Mesendoderm (in vitro differentiated cells): ENCODE data around the gene NNT.
A peak's percentile ranks its signal among the peaks of the same experiment; 100 is the strongest.
"Not testable (repeated sequence)": the region's sequence is repeated elsewhere in the genome, so short reads cannot be mapped to it uniquely, and the experiment has no call there.

Experiments used
- DNase-seq: peaks from one replicate; pipeline ENCODE4 v3.0.0; 2013
- H2AK5ac ChIP-seq: 2 replicates; pipeline ENCODE4 v1.6.1; 2013; ENCODE audit warnings: low read length, inconsistent platforms
- H2BK120ac ChIP-seq: 2 replicates; pipeline ENCODE4 v1.6.1; 2013; ENCODE audit warnings: low read depth, mild to moderate bottlenecking, low read length, moderate library complexity, mixed read lengths
- H2BK15ac ChIP-seq: replicated peaks from 2 replicates; pipeline ENCODE4 v1.6.1; 2013; ENCODE audit warnings: low read depth, mild to moderate bottlenecking, moderate library complexity
- H2BK5ac ChIP-seq: 2 replicates; pipeline ENCODE4 v1.6.1; 2013; ENCODE audit warnings: low read length, inconsistent platforms
- H3K18ac ChIP-seq: 2 replicates; pipeline ENCODE4 v1.6.1; 2013; ENCODE audit warnings: mild to moderate bottlenecking, low read length, mixed read lengths
- H3K23ac ChIP-seq: one replicate; pipeline ENCODE4 v1.6.1; 2013; ENCODE audit warnings: low read length
- H3K27ac ChIP-seq: 2 replicates; pipeline ENCODE4 v1.5.1; 2013; ENCODE audit warnings: low read depth, mild to moderate bottlenecking, inconsistent platforms, low read length, moderate library complexity
- H3K27me3 ChIP-seq: 2 replicates; pipeline ENCODE4 v1.6.1; 2013; ENCODE audit warnings: low read length, control low read depth, mild to moderate bottlenecking, inconsistent platforms; ENCODE audit not compliant: insufficient read depth, poor library complexity
- H3K36me3 ChIP-seq: 2 replicates; pipeline ENCODE4 v1.6.1; 2013; ENCODE audit warnings: low read length, inconsistent platforms; ENCODE audit not compliant: control insufficient read depth, insufficient read depth
- H3K4ac ChIP-seq: one replicate; pipeline ENCODE4 v1.6.1; 2013; ENCODE audit warnings: low read depth, mild to moderate bottlenecking, low read length, moderate library complexity
- H3K4me1 ChIP-seq: 2 replicates; pipeline ENCODE4 v1.6.1; 2013; ENCODE audit warnings: low read depth, low read length, inconsistent platforms; ENCODE audit not compliant: control insufficient read depth
- H3K4me2 ChIP-seq: 2 replicates; pipeline ENCODE4 v1.6.1; 2013; ENCODE audit warnings: low read length
- H3K4me3 ChIP-seq: 2 replicates; pipeline ENCODE4 v1.5.1; 2013; ENCODE audit warnings: mild to moderate bottlenecking, low read length
- H3K56ac ChIP-seq: one replicate; pipeline ENCODE4 v1.6.1; 2013; ENCODE audit warnings: low read length
- H3K79me1 ChIP-seq: 2 replicates; pipeline ENCODE4 v1.6.1; 2013; ENCODE audit warnings: low read length, inconsistent platforms
- H3K79me2 ChIP-seq: 2 replicates; pipeline ENCODE4 v1.6.1; 2013; ENCODE audit warnings: mild to moderate bottlenecking, low read length; ENCODE audit not compliant: control insufficient read depth, insufficient read depth
- H3K9ac ChIP-seq: 2 replicates; pipeline ENCODE4 v1.6.1; 2013; ENCODE audit warnings: low read length, inconsistent platforms
- H4K5ac ChIP-seq: one replicate; pipeline ENCODE4 v1.6.1; 2013; ENCODE audit warnings: low read length
- H4K8ac ChIP-seq: one replicate; pipeline ENCODE4 v1.6.1; 2013; ENCODE audit warnings: low read depth, mild to moderate bottlenecking, control low read depth, low read length, moderate library complexity
- WGBS: extraction: QIAGEN DNeasy Blood & Tissue Kit; methylation state at CpG from one replicate; pipeline ENCODE4 v1.1.7; 2013; ENCODE audit warnings: low lambda C conversion rate, missing lambda C conversion rate; ENCODE audit not compliant: insufficient coverage; ENCODE audit errors: extremely low coverage; 5-methylcytosine and 5-hydroxymethylcytosine counted together

NNT gene

GRCh38 chr5:43588842-43589241, 14.1 kb upstream of the NNT start:
- DNase-seq = no peak
- H2AK5ac ChIP-seq = no peak overlapping the region
- H2BK5ac ChIP-seq = no peak overlapping the region
- no peak overlapping the region for H4K8ac ChIP-seq
- H3K4me2 ChIP-seq = no peak overlapping the region
- no peaks in the 10 kb centered on the region for H3K36me3 ChIP-seq
- no peak overlapping the region for H2BK15ac ChIP-seq
- H3K4me3 ChIP-seq = no peak overlapping the region
- H3K79me2 ChIP-seq = no peaks in the 10 kb centered on the region
- no peaks in the 10 kb centered on the region for H3K4me1 ChIP-seq
- H3K79me1 ChIP-seq = no peaks in the 10 kb centered on the region
- H3K27ac ChIP-seq = no peak overlapping the region
- WGBS = no CpG with 5 or more reads among the region's 1 CpG
- H4K5ac ChIP-seq = no peak overlapping the region
- H3K56ac ChIP-seq = no peak overlapping the region
- H3K23ac ChIP-seq = no peak overlapping the region
- no peak overlapping the region for H3K18ac ChIP-seq
- no peak overlapping the region for H2BK120ac ChIP-seq
- no peaks in the 10 kb centered on the region for H3K27me3 ChIP-seq
- H3K4ac ChIP-seq = no peak overlapping the region
- no peak overlapping the region for H3K9ac ChIP-seq

DNA sequence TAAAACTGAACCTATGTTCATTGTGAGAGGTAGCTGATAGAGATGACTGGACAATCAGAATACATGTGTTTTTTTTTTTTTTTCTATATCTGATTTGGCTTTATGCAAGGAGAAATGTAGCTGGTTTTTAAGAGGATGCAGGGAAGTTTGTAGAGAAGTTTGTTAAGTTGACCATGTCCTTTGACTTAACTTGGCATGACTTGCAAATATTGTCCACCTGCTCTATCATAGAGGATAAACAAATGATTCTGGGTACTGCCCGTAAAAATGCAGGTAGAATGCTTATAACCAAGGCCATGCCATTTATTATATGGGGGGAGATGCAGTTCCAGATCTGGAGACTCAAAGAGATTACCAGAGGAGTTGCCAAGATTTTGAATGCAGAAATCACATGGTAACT, 13.7 kb upstream of the NNT start:
- H2BK15ac ChIP-seq = no peak overlapping the region

DNA sequence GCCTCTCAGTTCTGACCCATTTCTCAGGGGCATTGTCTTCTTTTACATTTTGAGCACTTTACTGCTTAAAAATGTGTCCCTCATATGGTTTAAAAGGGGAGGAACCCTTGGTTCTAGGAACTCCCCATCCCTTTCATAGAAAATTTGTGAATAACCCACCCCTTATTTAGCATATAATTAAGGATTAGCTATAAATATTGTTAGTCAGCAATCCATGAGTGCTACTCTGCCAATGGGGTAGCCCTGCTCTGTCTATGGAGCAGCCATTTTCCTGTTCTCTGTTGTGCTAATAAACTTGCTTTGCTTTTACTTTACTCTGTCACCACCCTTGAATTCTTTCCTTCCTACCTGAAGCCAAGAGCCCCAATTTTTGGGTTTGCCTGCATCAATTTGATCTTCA, 12.3 kb upstream of the NNT start:
- no peak overlapping the region for H3K4me3 ChIP-seq
- no peaks in the 10 kb centered on the region for H3K27me3 ChIP-seq
- no peak overlapping the region for H3K4me2 ChIP-seq
- H3K79me2 ChIP-seq = no peaks in the 10 kb centered on the region
- no peak overlapping the region for H2BK15ac ChIP-seq
- no peak overlapping the region for H4K5ac ChIP-seq
- DNase-seq = no peak
- no peaks in the 10 kb centered on the region for H3K4me1 ChIP-seq
- no peak overlapping the region for H3K27ac ChIP-seq
- H3K36me3 ChIP-seq = no peaks in the 10 kb centered on the region
- no peak overlapping the region for H3K4ac ChIP-seq
- no peak overlapping the region for H3K9ac ChIP-seq
- H2BK120ac ChIP-seq = no peak overlapping the region
- H2AK5ac ChIP-seq = no peak overlapping the region
- no peak overlapping the region for H3K23ac ChIP-seq
- H4K8ac ChIP-seq = no peak overlapping the region
- H2BK5ac ChIP-seq = no peak overlapping the region
- H3K79me1 ChIP-seq = no peaks in the 10 kb centered on the region
- no peak overlapping the region for H3K56ac ChIP-seq
- H3K18ac ChIP-seq = no peak overlapping the region

More for the DNA sequence above, 13.7 kb upstream of the NNT start:
- Histone ChIP-seq H3K79me1 (no peaks in the 10 kb centered on the region), H3K18ac (no peak overlapping the region), H3K27ac (no peak overlapping the region), H3K27me3 (no peaks in the 10 kb centered on the region), H2BK5ac (no peak overlapping the region), H3K56ac (no peak overlapping the region), H3K4ac (no peak overlapping the region), H2BK120ac (no peak overlapping the region), H3K23ac (no peak overlapping the region), H2AK5ac (no peak overlapping the region), H3K4me2 (no peak overlapping the region), H3K4me1 (no peaks in the 10 kb centered on the region), H4K8ac (no peak overlapping the region), H4K5ac (no peak overlapping the region), H3K36me3 (no peaks in the 10 kb centered on the region), H3K9ac (no peak overlapping the region), H3K4me3 (no peak overlapping the region), H3K79me2 (no peaks in the 10 kb centered on the region)
- WGBS = no CpG with 5 or more reads among the region's 1 CpG
- no peak for DNase-seq

- no peak overlapping the region for H2BK5ac ChIP-seq
- no peak overlapping the region for H3K27ac ChIP-seq
- DNase-seq = no peak
- H3K4me3 ChIP-seq = no peak overlapping the region
- H3K9ac ChIP-seq = no peak overlapping the region
- H3K56ac ChIP-seq = no peak overlapping the region
- H2BK15ac ChIP-seq = no peak overlapping the region
- no peak overlapping the region for H3K23ac ChIP-seq
- no peak overlapping the region for H3K4ac ChIP-seq
- no peak overlapping the region for H2BK120ac ChIP-seq
- H4K8ac ChIP-seq = no peak overlapping the region
- H4K5ac ChIP-seq = no peak overlapping the region
- H3K36me3 ChIP-seq = no peaks in the 10 kb centered on the region
- no peaks in the 10 kb centered on the region for H3K4me1 ChIP-seq
- H3K27me3 ChIP-seq = no peaks in the 10 kb centered on the region
- H3K4me2 ChIP-seq = no peak overlapping the region
- H3K79me1 ChIP-seq = no peaks in the 10 kb centered on the region
- no peak overlapping the region for H3K18ac ChIP-seq
- no peak overlapping the region for H2AK5ac ChIP-seq
- no peaks in the 10 kb centered on the region for H3K79me2 ChIP-seq
These were observed 10.6 kb upstream of the NNT start for GRCh38 chr5:43592363-43592762.

DNA sequence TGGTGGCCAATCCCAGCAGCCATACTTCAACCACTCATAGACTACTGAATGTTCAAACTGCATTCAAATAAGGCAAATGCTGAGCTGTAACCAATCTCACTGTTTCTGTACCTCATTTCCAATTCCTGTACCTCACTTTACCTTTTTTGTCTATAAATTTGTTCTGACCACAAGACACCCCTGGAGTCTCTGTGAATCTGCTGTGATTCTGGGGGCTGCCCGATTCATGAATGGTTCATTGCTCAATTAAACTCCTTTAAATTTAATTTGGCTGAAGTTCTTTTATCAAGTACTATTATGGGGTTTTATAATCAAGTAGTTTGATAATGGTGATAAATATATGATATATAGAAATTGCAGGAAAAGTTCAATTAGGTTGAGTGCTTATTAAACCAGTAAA, 4.1 kb upstream of the NNT start:
- H2BK120ac ChIP-seq, H3K27me3 ChIP-seq, H3K4me1 ChIP-seq, H3K18ac ChIP-seq, H4K8ac ChIP-seq, H2BK5ac ChIP-seq, H3K4me3 ChIP-seq, H3K27ac ChIP-seq, H3K36me3 ChIP-seq, H3K79me1 ChIP-seq, H2BK15ac ChIP-seq, H3K9ac ChIP-seq, DNase-seq, H3K56ac ChIP-seq, H3K4ac ChIP-seq, H2AK5ac ChIP-seq, H3K23ac ChIP-seq, H4K5ac ChIP-seq, H3K4me2 ChIP-seq, H3K79me2 ChIP-seq: not testable (repeated sequence)
- no CpG with 5 or more reads among the region's 1 CpG for WGBS

DNA sequence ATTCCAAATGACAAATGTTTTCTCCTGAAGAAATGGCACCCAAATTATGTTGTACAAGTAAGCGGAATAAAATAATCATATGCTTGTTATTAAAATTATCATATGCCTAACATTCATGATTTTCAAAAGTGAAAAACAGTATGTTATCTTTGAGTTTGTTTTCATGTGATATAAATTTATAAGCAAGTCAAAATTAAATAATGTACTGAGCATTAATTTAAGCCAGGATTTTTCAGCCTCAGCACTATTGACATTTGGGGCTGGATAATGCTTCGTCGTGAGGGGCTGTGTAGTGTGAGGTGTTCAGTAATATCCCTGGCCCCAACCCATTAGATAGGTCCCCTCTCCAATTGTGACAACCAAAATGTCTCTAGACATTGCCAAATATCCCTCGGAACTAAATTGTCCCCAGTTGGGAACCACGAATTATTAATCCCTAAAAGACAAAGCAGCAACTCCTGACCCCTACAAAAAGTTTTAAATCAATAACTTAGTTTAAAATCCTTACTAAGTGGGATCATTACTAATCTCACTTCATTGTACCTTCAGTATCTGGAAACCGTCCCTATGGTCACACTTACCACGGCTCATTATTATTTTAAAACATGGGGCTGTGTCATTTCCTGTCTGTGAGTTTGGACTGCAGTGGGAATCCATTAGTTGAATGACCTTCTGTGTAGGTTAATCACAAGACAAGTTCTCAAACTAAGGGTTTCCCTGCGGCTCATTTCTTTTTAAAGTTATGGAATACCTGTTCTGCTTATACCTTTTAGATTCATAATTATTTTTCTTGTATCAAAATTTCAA, 1.3 kb upstream of the NNT start:
- Histone ChIP-seq H3K79me2 (no peaks in the 10 kb centered on the region), H3K4me1 (no peaks in the 10 kb centered on the region), H3K23ac (no peak overlapping the region), H3K4ac (no peak overlapping the region), H2AK5ac (no peak overlapping the region), H3K56ac (no peak overlapping the region), H3K36me3 (no peaks in the 10 kb centered on the region), H3K9ac (no peak overlapping the region), H4K5ac (no peak overlapping the region), H3K18ac (no peak overlapping the region), H2BK120ac (no peak overlapping the region), H4K8ac (no peak overlapping the region), H3K79me1 (no peaks in the 10 kb centered on the region), H3K27me3 (no peaks in the 10 kb centered on the region), H2BK15ac (no peak overlapping the region), H3K4me3 (no peak overlapping the region), H2BK5ac (no peak overlapping the region), H3K4me2 (no peak overlapping the region), H3K27ac (no peak overlapping the region)
- WGBS = no CpG with 5 or more reads among the region's 8 CpGs
- peak; percentile 10 for DNase-seq
